ENCODE measurements around the gene XCL1.

Gene XCL1

GRCh38 chr1:168614235-168614634 lies 37.8 kb downstream of the XCL1 start:
- TF ChIP-seq SPI1 (IDR thresholded peaks at IDR 0.05; ENCODE audit: borderline replicate concordance, low read depth): no peak
- TF ChIP-seq REST (IDR thresholded peaks at IDR 0.05; ENCODE audit: insufficient replicate concordance, low read depth): no peak
- no peak for DNase-seq (ENCODE audit: low read depth in 1 of 2, low spot score in 1 of 2)

GRCh38 chr1:168615965-168616364 lies 39.6 kb downstream of the XCL1 start:
- H3K27me3 ChIP-seq (ENCODE audit: insufficient read depth, poor library complexity, severe bottlenecking): peaks cover 2% of the 10 kb centered on the region
- no peak for TF ChIP-seq GABPA (IDR thresholded peaks at IDR 0.05; ENCODE audit: low read depth)
- no peak for TF ChIP-seq SPI1 (IDR thresholded peaks at IDR 0.05; ENCODE audit: borderline replicate concordance, low read depth)
- no peak for TF ChIP-seq REST (IDR thresholded peaks at IDR 0.05; ENCODE audit: insufficient replicate concordance, low read depth)
- H3K27ac ChIP-seq (replicated peaks): no peak overlapping the region
- no peak for DNase-seq (ENCODE audit: low read depth in 1 of 2, low spot score in 1 of 2)
- H3K4me3 ChIP-seq (replicated peaks; ENCODE audit: insufficient read depth, low read length): no peak overlapping the region

More at GRCh38 chr1:168614235-168614634, 37.8 kb downstream of the XCL1 start:
- no peak overlapping the region for H3K27ac ChIP-seq (replicated peaks)
- H3K27me3 ChIP-seq (ENCODE audit: insufficient read depth, poor library complexity, severe bottlenecking): no peaks in the 10 kb centered on the region
- H3K4me3 ChIP-seq (replicated peaks; ENCODE audit: insufficient read depth, low read length): no peak overlapping the region

- Histone ChIP-seq H3K27me3 (ENCODE audit: insufficient read depth, poor library complexity, severe bottlenecking) (peaks cover 2% of the 10 kb centered on the region), H3K27ac (replicated peaks) (no peak overlapping the region), H3K4me3 (replicated peaks; ENCODE audit: insufficient read depth, low read length) (no peak overlapping the region)
- no peak for DNase-seq (ENCODE audit: low read depth in 1 of 2, low spot score in 1 of 2)
- no peak for TF ChIP-seq REST (IDR thresholded peaks at IDR 0.05; ENCODE audit: insufficient replicate concordance, low read depth)
- TF ChIP-seq GABPA (IDR thresholded peaks at IDR 0.05; ENCODE audit: low read depth): no peak
- no peak for TF ChIP-seq CTCF (IDR thresholded peaks at IDR 0.05; ENCODE audit: insufficient read depth, low read length)
- no peak for TF ChIP-seq POLR2AphosphoS5 (IDR thresholded peaks at IDR 0.05; ENCODE audit: low read depth)
- TF ChIP-seq SPI1 (IDR thresholded peaks at IDR 0.05; ENCODE audit: borderline replicate concordance, low read depth): no peak
Measured at GRCh38 chr1:168617974-168618750, 41.8 kb downstream of the XCL1 start.

- H3K4me3 ChIP-seq (replicated peaks; ENCODE audit: insufficient read depth, low read length): no peak overlapping the region
- H3K27me3 ChIP-seq (ENCODE audit: insufficient read depth, poor library complexity, severe bottlenecking): peaks cover 2% of the 10 kb centered on the region
- no peak for DNase-seq (ENCODE audit: low read depth in 1 of 2, low spot score in 1 of 2)
- no peak for TF ChIP-seq POLR2AphosphoS5 (IDR thresholded peaks at IDR 0.05; ENCODE audit: low read depth)
- no peak for TF ChIP-seq GABPA (IDR thresholded peaks at IDR 0.05; ENCODE audit: low read depth)
- no peak for TF ChIP-seq REST (IDR thresholded peaks at IDR 0.05; ENCODE audit: insufficient replicate concordance, low read depth)
- no peak for TF ChIP-seq SPI1 (IDR thresholded peaks at IDR 0.05; ENCODE audit: borderline replicate concordance, low read depth)
- no peak for TF ChIP-seq CTCF (IDR thresholded peaks at IDR 0.05; ENCODE audit: insufficient read depth, low read length)
- H3K27ac ChIP-seq (replicated peaks): no peak overlapping the region
Measured at GRCh38 chr1:168618886-168619285, 42.5 kb downstream of the XCL1 start.

Data from HL-60 (cell line).